ENCODE results near the gene PPP1R3F.

DNA sequence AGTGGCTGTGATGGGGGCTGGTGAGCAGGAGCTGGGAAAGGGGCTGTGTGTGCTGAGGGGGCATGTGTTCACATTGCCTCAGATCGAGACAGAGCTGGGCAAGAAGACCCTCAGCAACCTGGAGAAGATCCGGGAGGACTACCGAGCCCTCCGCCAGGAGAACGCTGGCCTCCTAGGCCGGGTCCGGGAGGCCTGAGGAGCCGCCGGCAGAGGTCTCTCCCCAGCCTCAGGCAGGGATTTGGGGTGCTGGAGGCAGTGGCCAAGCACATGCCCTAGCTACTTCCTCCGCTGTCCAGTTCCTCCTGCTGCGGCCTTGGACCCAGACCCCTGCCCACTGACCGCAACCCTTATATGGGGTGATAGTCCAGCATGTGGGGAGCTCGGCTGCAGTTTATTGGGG is 19.5 kb upstream of the PPP1R3F start:
- no peak for TF ChIP-seq EZH2 (IDR thresholded peaks at IDR 0.05)
- TF ChIP-seq POLR2AphosphoS5 (IDR thresholded peaks at IDR 0.05; ENCODE audit: borderline replicate concordance, low read depth, low read length) = no peak
- no peak for TF ChIP-seq FOXP2 (optimal IDR thresholded peaks at IDR 0.05; ENCODE audit: control extremely low read depth, extremely low read length, insufficient read depth)

All from SK-N-MC (cell line).